ENCODE data around the gene DYRK1A.

Gene DYRK1A

GRCh38 chr21:37564341-37564923 is 197.9 kb downstream of the DYRK1A start:
- peak; percentile 98 for DNase-seq (ENCODE audit: low read depth)
- TF ChIP-seq POLR2A (IDR thresholded peaks at IDR 0.05; ENCODE audit: extremely low read depth, insufficient read length), result no peak
- TF ChIP-seq MAX (IDR thresholded peaks at IDR 0.05; ENCODE audit: low read depth, low read length), result no peak
- no peak; the same call in 1 of the 2 replicates for TF ChIP-seq MYC (IDR thresholded peaks at IDR 0.05; ENCODE audit: low read depth, low read length)
- TF ChIP-seq CTCF (IDR thresholded peaks at IDR 0.05; ENCODE audit: low read depth, low read length), result no peak
- H3K4me3 ChIP-seq (ENCODE audit: low read depth, low read length), result peak overlapping the region; percentile 81

GRCh38 chr21:37564924-37565529 is 198.5 kb downstream of the DYRK1A start:
- H3K4me3 ChIP-seq (ENCODE audit: low read depth, low read length), result peak overlapping the region; percentile 81
- peak; percentile 4 for DNase-seq (ENCODE audit: low read depth)
- no peak for TF ChIP-seq POLR2A (IDR thresholded peaks at IDR 0.05; ENCODE audit: extremely low read depth, insufficient read length)
- no peak for TF ChIP-seq CTCF (IDR thresholded peaks at IDR 0.05; ENCODE audit: low read depth, low read length)
- no peak for TF ChIP-seq MYC (IDR thresholded peaks at IDR 0.05; ENCODE audit: low read depth, low read length)
- no peak for TF ChIP-seq MAX (IDR thresholded peaks at IDR 0.05; ENCODE audit: low read depth, low read length)

GRCh38 chr21:37565530-37566223 is 199.1 kb downstream of the DYRK1A start:
- DNase-seq (ENCODE audit: low read depth), result peak; percentile 22
- no peak overlapping the region for H3K4me3 ChIP-seq (ENCODE audit: low read depth, low read length)
- TF ChIP-seq CTCF (IDR thresholded peaks at IDR 0.05; ENCODE audit: low read depth, low read length) (no peak), POLR2A (IDR thresholded peaks at IDR 0.05; ENCODE audit: extremely low read depth, insufficient read length) (no peak), MYC (IDR thresholded peaks at IDR 0.05; ENCODE audit: low read depth, low read length) (no peak)

- TF ChIP-seq MYC (IDR thresholded peaks at IDR 0.05; ENCODE audit: low read depth, low read length) (no peak), MAX (IDR thresholded peaks at IDR 0.05; ENCODE audit: low read depth, low read length) (no peak), CTCF (IDR thresholded peaks at IDR 0.05; ENCODE audit: low read depth, low read length) (no peak), POLR2A (IDR thresholded peaks at IDR 0.05; ENCODE audit: extremely low read depth, insufficient read length) (no peak)
- DNase-seq (ENCODE audit: low read depth), result no peak
- H3K4me3 ChIP-seq (ENCODE audit: low read depth, low read length), result no peak overlapping the region
These were observed 200.4 kb downstream of the DYRK1A start for GRCh38 chr21:37566790-37567615.

GRCh38 chr21:37568415-37568814 is 201.8 kb downstream of the DYRK1A start:
- no peak for DNase-seq (ENCODE audit: low read depth)
- H3K4me3 ChIP-seq (ENCODE audit: low read depth, low read length), result no peak overlapping the region
- TF ChIP-seq POLR2A (IDR thresholded peaks at IDR 0.05; ENCODE audit: extremely low read depth, insufficient read length), result no peak
- TF ChIP-seq CTCF (IDR thresholded peaks at IDR 0.05; ENCODE audit: low read depth, low read length), result no peak
- no peak for TF ChIP-seq MAX (IDR thresholded peaks at IDR 0.05; ENCODE audit: low read depth, low read length)
- TF ChIP-seq MYC (IDR thresholded peaks at IDR 0.05; ENCODE audit: low read depth, low read length), result no peak

All from NB4 (cell line).